ENCODE data around the gene NAV2. TPM values are rescaled to one million over a fixed set of nuclear protein-coding genes. Genes with fewer than 3 reads are reported as not detected.

The NAV2 gene
- polyA plus RNA-seq, 3 donors: not detected

GRCh38 chr11:19849947-19850593 is 137.4 kb downstream of the NAV2 start:
- H2AFZ ChIP-seq (ENCODE audit: insufficient read depth, low read depth, low read length, poor library complexity, severe bottlenecking): no peak overlapping the region
- H3K4me1 ChIP-seq (ENCODE audit: control insufficient read depth in 1 of 2, insufficient read depth in 2 of 2, low read length in 2 of 2): no peaks in the 10 kb centered on the region
- H3K36me3 ChIP-seq (replicated peaks in 1 of 2; ENCODE audit: control insufficient read depth in 1 of 2, insufficient read depth in 2 of 2, low read length in 2 of 2): no peaks in the 10 kb centered on the region
- intact Hi-C loops (cut with micrococcal nuclease): no loop called here
- no peaks in the 10 kb centered on the region for H3K79me2 ChIP-seq (ENCODE audit: insufficient read depth, low read length)
- peaks cover 0 to 2% (median 0%) of the 10 kb centered on the region in 7 donors for H3K9me3 Mint-ChIP-seq
- H3K27me3 ChIP-seq (ENCODE audit: control insufficient read depth in 2 of 2, insufficient read depth in 2 of 2, low read length in 2 of 2): no peaks in the 10 kb centered on the region
- no CpG with 5 or more reads among the region's 6 CpGs for WGBS (ENCODE audit: insufficient coverage)
- H3K4me1 Mint-ChIP-seq: no peaks in the 10 kb centered on the region
- no peaks in the 10 kb centered on the region for H4K20me1 ChIP-seq (ENCODE audit: insufficient read depth, low read length)
- H3K4me3 Mint-ChIP-seq: no peak overlapping the region
- H3K4me3 ChIP-seq (replicated peaks in 1 of 3; ENCODE audit: low read depth in 2 of 3, low read length in 3 of 3): no peak overlapping the region
- H3K27ac Mint-ChIP-seq: no peak overlapping the region
- peaks cover 0 to 2% (median 0%) of the 10 kb centered on the region in 3 donors for H3K27me3 Mint-ChIP-seq (ENCODE audit: low read depth in 3 of 3)
- no peak overlapping the region for H3K9ac ChIP-seq (ENCODE audit: insufficient read depth, low read length, poor library complexity, severe bottlenecking)
- DNase-seq: no peak
- no peak overlapping the region for H3K4me2 ChIP-seq (replicated peaks; ENCODE audit: extremely low read depth, low read length, poor library complexity, severe bottlenecking)
- TF ChIP-seq CTCF (IDR thresholded peaks at IDR 0.05): no peak
- H3K27ac ChIP-seq (ENCODE audit: low read depth in 1 of 2, low read length in 2 of 2): no peak overlapping the region
- H3K9me3 ChIP-seq (replicated peaks in 1 of 2; ENCODE audit: control insufficient read depth in 1 of 2, insufficient read depth in 1 of 2, low read length in 2 of 2): no peaks in the 10 kb centered on the region
- no peaks in the 10 kb centered on the region for H3K36me3 Mint-ChIP-seq

- H3K4me2 ChIP-seq (replicated peaks; ENCODE audit: extremely low read depth, low read length, poor library complexity, severe bottlenecking): no peak overlapping the region
- no peaks in the 10 kb centered on the region for H3K9me3 ChIP-seq (replicated peaks in 1 of 2; ENCODE audit: control insufficient read depth in 1 of 2, insufficient read depth in 1 of 2, low read length in 2 of 2)
- no peak overlapping the region for H3K9ac ChIP-seq (ENCODE audit: insufficient read depth, low read length, poor library complexity, severe bottlenecking)
- Mint-ChIP-seq H3K9me3 (peaks cover 0 to 2% (median 0%) of the 10 kb centered on the region in 7 donors), H3K4me3 (no peak overlapping the region), H3K36me3 (no peaks in the 10 kb centered on the region), H3K27ac (no peak overlapping the region), H3K4me1 (no peaks in the 10 kb centered on the region), H3K27me3 (ENCODE audit: low read depth in 3 of 3) (peaks cover 0 to 2% (median 0%) of the 10 kb centered on the region in 3 donors)
- TF ChIP-seq CTCF (IDR thresholded peaks at IDR 0.05): no peak
- H3K36me3 ChIP-seq (replicated peaks in 1 of 2; ENCODE audit: control insufficient read depth in 1 of 2, insufficient read depth in 2 of 2, low read length in 2 of 2): no peaks in the 10 kb centered on the region
- H3K4me3 ChIP-seq (replicated peaks in 1 of 3; ENCODE audit: low read depth in 2 of 3, low read length in 3 of 3): no peak overlapping the region
- no peaks in the 10 kb centered on the region for H3K79me2 ChIP-seq (ENCODE audit: insufficient read depth, low read length)
- no peaks in the 10 kb centered on the region for H4K20me1 ChIP-seq (ENCODE audit: insufficient read depth, low read length)
- DNase-seq: no peak
- WGBS (ENCODE audit: insufficient coverage): no CpG with 5 or more reads among the region's 2 CpGs
- no peak overlapping the region for H2AFZ ChIP-seq (ENCODE audit: insufficient read depth, low read depth, low read length, poor library complexity, severe bottlenecking)
- H3K27me3 ChIP-seq (ENCODE audit: control insufficient read depth in 2 of 2, insufficient read depth in 2 of 2, low read length in 2 of 2): no peaks in the 10 kb centered on the region
- intact Hi-C loops (cut with micrococcal nuclease): no loop called here
- H3K27ac ChIP-seq (ENCODE audit: low read depth in 1 of 2, low read length in 2 of 2): no peak overlapping the region
- no peaks in the 10 kb centered on the region for H3K4me1 ChIP-seq (ENCODE audit: control insufficient read depth in 1 of 2, insufficient read depth in 2 of 2, low read length in 2 of 2)
Measured at GRCh38 chr11:19852288-19852687, 139.7 kb downstream of the NAV2 start.

Data from CD14-positive monocyte (primary cell).